GM21737 (cell line): Measurements from ENCODE around the gene DNAH8.

Source experiments
- ATAC-seq: cut with Tn5 transposase; IDR thresholded peaks from one replicate; pipeline ENCODE4 v1.9.1; 2021; ENCODE audit warnings: mild to moderate bottlenecking, moderate library complexity; ENCODE audit not compliant: unreplicated experiment

The DNAH8 gene

DNA sequence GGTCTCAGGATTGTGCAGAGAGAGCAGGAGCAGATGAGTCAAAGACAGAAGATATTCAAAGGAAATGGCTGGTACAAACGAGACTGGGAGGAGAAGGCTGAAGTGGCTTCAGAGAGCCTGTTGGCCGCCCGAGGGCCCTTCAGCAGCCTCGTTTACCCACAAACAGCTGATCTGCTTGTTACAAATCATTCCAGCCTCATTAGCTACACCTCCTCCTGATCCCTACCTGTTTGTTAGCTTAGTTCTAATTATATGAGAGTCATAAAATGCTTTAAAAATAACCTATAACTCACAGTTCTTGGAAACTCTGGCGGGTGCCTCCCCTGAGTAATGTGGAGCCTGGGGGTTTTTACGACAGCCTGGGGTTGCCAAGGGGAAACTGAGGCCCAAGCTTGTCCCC, 346.1 kb downstream of the DNAH8 start:
- no peak for ATAC-seq

DNA sequence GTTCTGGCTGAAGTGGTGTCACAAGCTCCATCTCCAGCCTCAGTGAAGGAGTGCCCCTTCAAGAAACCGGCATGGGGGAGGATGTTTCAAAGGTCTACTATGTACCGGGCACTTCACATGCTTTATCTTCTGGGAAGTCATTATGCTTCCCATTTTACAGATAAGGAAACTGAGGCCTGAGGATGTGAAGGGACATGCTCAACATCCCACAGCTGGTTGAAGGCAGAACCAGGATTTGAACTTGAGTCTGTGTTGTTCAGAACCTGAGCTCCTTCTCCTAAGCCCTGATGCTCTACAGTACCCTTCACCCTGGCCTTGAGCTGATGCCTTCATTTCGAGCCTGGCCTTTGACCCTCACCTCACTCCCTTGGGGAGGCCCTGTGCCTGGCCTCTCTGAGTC, 346.5 kb downstream of the DNAH8 start:
- no peak for ATAC-seq

DNA sequence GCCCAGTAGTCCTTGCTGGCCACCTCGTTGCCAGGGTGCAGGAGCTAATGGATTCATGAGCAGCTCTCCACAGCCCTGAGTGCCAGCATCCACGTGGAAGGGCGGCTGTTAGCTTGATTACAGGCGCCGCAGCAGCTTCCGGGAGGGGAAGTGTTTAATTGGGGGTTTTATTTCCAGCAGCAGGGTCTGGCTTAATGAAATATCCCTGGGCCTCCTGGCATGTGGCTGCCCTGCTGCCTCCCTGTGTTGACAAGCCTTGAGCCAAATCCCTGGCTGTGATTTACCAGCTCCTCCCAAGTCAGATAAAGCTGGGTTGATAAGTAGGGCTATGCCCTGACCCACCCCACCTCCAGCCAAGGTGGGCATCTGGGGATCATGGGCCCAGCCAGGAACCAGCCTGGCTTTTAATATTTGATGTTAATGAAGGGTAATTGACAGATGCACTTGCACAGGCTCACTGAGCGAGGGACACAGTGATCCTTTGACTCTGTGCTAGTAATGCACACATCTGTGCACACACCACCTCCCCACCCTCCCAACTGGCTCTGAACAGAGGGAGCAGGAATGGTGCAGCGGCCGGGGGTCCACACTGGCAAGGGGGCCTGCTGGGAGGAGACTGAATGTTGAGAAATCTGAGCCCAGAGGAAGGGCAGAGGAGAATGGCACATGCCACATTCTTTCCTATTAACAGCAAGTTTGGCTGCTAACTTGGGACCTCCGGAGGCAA, 347.1 kb downstream of the DNAH8 start:
- ATAC-seq, result no peak

- no peak for ATAC-seq
Observed at GRCh38 chr6:39063526-39063925, 348.4 kb downstream of the DNAH8 start.

- ATAC-seq, result no peak
Observed at GRCh38 chr6:39065561-39065960, 350.4 kb downstream of the DNAH8 start.

DNA sequence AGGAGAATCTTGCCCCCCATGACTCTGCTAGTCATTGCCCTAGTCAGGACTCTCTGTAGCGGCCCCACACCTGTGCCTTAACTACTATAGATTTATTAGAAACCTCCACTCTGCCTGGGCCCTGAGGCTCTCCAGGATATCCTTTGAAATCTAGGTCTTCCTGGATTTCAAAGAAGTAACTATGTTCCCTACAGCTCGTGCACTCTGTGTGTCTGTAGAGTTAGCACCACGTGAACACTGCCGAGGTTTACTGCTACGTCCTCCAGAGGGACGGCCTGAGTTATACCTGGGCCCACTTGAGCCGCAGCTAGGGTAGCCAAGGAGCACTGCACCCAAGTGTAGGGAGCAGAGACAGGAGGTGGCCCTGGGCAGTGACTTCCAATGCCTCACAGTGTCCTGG, 353.3 kb downstream of the DNAH8 start:
- ATAC-seq, result no peak

DNA sequence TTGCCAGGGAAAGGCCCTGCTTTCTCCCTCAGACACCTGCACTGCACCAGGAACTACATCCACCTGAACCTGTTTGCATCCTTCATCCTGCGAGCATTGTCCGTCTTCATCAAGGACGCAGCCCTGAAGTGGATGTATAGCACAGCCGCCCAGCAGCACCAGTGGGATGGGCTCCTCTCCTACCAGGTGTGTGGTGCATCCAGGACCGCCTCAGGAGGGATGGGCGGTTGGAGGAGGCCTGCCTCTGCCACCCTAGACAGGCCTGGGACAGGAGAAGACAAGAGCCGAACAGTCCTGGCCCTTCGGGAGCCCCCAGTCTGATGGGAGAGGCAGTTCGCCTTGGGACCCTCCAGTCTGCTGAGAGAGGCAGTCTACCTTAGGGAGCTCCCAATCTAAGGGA, 357.7 kb downstream of the DNAH8 start:
- ATAC-seq, result no peak

DNA sequence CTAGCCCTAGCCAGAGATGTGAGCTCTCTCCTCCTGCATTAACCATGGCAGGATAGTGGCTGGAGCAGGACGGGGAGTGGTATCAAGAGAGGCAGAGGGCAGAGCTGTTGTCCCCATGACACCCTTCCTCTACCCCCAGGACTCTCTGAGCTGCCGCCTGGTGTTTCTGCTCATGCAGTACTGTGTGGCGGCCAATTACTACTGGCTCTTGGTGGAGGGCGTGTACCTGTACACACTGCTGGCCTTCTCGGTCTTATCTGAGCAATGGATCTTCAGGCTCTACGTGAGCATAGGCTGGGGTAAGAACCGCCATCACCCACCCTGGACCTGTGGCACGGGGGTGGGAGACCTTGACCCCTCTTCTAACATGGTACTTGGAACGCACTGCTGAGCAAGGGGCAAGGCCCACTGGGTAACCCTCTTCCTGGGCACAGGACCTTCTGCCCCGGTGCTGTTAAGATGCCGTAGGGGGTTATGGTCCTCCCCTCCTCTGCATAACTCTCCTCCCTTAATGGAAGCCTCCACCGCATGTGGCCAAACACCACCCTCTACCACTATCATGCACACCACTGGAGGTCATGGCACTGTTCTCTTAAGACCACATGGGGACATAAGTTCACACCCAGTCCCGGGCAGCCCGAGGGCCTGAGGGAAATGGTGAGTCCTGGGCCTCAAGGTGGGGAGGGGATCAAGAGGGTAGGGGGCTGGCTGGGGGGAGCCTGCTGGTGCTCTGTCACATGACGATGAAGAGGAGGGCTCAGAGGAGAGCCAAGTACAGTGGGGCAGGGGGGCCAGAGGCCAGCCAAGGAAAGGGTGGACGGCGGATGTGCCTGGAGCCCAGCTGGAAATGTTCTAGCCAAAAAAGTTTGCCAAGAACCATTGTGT, 358.6 kb downstream of the DNAH8 start:
- ATAC-seq, result no peak

DNA sequence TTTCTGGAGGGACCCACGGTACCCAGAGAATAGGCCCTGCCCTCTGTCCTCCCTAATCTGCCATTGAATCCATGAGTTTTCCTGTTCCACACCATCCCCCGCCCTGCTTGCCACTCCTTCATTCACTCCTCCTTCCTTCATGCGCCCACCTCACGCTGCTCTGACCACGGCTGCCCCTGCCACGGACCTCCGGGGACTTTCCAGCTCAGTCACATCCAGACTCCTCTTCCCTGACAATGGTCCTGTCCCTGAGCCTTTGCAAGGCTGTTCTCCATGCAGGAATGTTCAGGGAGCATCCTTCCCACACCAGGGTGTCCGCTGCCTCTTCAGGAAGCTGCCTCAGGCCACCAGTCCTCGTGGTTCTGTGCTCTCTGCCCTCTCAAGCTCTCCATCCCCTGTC, 359.4 kb downstream of the DNAH8 start:
- ATAC-seq, result no peak

- no peak for ATAC-seq
Observed at GRCh38 chr6:39075010-39075686, 360.0 kb downstream of the DNAH8 start.

DNA sequence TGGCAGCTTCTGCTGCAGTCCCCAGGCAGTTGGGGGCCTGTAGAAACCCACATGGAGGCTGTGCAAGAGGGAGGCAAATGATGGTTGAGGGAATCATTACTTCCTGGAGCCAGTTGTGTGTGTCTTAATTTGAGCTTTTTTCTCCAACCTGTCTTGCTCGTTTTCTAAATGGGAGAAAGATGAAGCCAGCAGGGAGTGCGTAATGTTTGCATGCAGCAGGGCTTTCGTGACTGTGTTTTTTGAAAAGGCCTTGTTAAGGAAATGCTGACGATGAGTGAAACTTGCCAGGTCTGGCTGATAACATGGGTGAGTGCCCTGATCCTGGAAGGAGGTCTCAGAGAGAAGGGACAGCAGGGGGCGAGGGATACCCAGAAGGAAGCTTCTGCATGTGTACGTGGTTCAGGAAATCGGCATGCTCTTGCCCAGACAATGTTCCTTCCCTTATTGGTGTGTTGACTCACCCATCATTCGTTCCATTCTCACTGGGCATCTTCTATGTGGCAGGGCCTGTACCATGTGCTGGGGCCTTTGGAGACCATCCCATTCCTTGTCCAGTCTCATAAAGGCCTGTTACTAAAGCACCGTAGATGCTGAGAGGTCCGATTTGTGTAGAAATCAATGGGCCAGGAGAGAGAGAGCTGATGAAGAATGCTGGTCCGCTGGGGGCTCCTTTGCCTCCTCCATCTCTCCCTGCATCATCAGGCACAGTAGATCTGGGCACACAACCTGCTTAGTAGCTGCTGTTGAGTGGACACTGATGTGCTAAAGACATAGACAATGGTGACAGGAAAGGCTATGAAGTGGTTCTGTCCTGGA, 360.9 kb downstream of the DNAH8 start:
- ATAC-seq, result no peak

DNA sequence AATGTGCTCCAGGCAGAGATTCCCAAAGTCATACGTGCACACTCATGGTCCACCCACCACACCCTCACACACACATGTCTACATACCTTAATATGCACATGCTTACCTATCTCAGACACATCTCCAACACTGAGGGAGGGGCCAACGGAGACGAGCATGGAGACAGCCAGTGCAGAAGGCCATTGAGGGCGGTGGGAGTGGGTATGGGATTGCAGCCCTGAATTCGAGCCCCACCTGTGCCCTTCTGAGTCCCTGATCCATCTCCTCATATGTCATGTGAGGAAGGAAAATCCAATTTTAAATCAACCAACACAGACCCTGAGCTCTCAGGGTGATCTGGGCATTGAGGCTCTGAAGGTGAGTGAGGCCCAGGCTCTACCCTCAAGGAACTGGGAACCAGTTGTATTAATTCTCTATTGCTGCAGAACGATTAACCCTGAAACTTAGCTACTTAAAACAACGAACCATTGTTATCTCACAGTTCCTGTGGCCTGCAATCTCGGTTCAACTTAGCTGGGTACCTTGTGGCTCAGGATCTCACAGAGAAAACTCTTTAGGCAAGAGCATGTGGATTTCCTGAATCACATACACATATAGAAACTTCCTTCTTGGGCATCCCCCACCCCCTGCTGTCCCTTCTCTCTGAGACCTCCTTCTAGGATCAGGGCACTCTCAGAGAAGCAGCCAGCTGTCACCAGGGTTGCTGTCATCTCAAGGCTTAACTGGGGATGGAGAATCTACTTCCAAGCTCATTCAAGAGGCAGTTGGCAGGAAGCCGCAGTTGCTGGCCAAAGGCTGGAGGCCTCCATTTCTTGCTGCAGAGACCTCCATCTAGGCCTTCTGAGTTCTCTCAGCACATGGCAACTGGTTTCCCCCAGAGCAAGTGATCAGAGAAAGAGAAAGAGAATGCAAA, 361.8 kb downstream of the DNAH8 start:
- ATAC-seq, result no peak

DNA sequence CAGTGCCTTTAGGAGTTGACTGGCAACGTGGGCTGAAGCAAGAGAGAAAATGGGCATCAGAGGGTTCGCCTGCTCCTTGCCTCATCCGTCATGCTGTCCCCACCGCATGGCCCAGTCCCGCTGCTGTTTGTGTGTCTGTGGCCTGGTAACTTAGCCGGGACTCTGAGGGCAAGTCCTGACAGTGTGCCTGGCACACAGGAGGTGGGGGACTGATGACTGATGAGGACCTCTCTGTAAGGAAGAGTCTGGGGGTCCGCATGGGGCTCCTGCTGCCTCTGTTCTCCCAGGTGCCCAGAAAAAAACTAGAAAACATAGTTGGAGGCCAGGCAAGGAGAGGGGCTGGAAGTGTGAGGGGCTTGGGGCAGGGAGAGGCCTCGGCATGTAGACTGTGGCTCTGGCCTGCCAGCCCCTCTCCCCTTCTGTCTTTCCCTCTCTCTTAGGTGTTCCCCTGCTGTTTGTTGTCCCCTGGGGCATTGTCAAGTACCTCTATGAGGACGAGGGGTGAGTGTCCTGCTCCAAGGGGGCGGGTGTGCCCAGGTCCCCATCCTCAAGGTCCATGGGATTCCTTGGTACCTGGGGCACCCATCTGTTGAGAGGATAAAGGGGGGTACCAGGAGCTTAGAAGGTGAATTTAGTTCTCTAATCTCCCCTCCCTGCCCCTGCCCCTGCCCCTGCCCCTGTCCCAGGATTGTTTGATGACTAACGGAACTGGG, 362.9 kb downstream of the DNAH8 start:
- ATAC-seq, result no peak

DNA sequence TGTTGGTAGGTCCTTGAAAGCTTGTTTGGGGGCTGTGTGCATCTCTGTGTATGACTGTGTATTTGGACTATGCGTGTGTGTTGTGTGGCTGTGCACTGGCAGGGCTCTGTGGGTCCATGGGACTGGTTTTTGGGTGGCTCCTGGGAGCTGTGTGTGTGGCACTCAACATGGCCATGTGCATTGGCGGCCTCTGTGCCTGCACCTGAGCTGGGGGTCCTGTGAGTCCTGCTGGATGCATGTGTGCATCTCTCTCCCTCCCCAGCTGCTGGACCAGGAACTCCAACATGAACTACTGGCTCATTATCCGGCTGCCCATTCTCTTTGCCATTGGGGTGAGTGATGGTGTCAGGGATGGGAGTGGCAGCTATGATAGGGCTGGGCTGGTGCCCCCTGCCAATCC, 363.6 kb downstream of the DNAH8 start:
- ATAC-seq, result no peak

DNA sequence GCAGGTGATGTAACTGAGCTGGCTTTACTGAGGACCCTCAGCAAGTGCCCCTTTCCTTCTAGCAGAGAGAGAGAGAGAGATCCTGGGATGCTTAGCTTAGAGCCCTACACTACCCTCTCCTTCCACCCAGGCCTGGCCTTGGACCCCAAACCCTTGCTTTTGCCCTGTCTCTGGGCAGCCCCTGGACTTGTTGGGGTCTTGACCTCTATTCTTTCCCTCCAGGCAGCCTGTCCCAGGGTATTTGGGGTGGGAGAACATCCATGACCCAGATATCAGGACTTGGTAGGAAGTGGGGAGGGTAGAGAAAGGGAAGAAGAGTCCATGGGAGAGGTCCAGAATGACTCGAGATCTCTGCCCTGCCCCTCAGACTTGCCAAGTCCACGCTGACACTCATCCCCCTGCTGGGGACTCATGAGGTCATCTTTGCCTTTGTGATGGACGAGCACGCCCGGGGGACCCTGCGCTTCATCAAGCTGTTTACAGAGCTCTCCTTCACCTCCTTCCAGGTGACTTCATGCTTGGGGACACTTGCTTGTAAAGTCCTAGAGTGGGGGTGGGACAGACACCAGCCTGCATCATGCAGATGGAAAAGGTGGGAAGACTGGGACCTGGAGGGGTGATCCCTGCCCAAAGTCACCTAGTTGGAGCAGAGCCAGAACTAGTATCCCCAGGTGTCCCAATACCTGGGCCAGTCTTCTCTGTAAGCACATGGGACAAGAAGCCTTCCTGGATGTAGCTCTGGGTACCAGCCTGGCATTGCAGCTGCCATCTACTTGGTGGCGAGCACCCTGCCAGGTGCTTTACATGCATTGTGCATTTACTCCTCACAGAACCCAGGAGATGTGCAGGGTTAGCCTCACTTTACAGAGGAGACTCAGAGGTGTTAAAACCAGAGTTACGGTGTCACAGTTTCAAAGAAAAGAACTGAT, 364.4 kb downstream of the DNAH8 start:
- no peak for ATAC-seq
